ENCODE data around the gene SDC3.

SDC3 gene

GRCh38 chr1:30884723-30885122 is 23.8 kb downstream of the SDC3 start:
- TF ChIP-seq TAF1 (IDR thresholded peaks at IDR 0.05; ENCODE audit: low read depth) (no peak), FOXM1 (IDR thresholded peaks at IDR 0.05; ENCODE audit: borderline replicate concordance, low read depth) (no peak), EGR1 (IDR thresholded peaks at IDR 0.05) (no peak), CREB1 (IDR thresholded peaks at IDR 0.05; ENCODE audit: low read depth) (no peak), USF1 (IDR thresholded peaks at IDR 0.05) (no peak), EP300 (IDR thresholded peaks at IDR 0.05; ENCODE audit: borderline replicate concordance) (no peak), CEBPB (IDR thresholded peaks at IDR 0.05) (no peak), YY1 (IDR thresholded peaks at IDR 0.05; ENCODE audit: low read depth) (no peak), ZBTB7A (IDR thresholded peaks at IDR 0.05; ENCODE audit: low read depth) (no peak), TCF12 (IDR thresholded peaks at IDR 0.05; ENCODE audit: low read depth) (no peak), MAX (IDR thresholded peaks at IDR 0.05) (no peak), TEAD4 (IDR thresholded peaks at IDR 0.05) (no peak), NFIC (IDR thresholded peaks at IDR 0.05) (no peak), REST (IDR thresholded peaks at IDR 0.05; ENCODE audit: low read depth) (no peak)

- TF ChIP-seq TAF1 (IDR thresholded peaks at IDR 0.05; ENCODE audit: low read depth) (no peak), EP300 (IDR thresholded peaks at IDR 0.05; ENCODE audit: borderline replicate concordance) (no peak), EGR1 (IDR thresholded peaks at IDR 0.05) (no peak), CEBPB (IDR thresholded peaks at IDR 0.05) (no peak), MAX (IDR thresholded peaks at IDR 0.05) (no peak), USF1 (IDR thresholded peaks at IDR 0.05) (no peak), TCF12 (IDR thresholded peaks at IDR 0.05; ENCODE audit: low read depth) (no peak), NFIC (IDR thresholded peaks at IDR 0.05) (no peak), CREB1 (IDR thresholded peaks at IDR 0.05; ENCODE audit: low read depth) (no peak), RAD21 (IDR thresholded peaks at IDR 0.05; ENCODE audit: low read depth) (no peak), TEAD4 (IDR thresholded peaks at IDR 0.05) (no peak), REST (IDR thresholded peaks at IDR 0.05; ENCODE audit: low read depth) (no peak), ZBTB7A (IDR thresholded peaks at IDR 0.05; ENCODE audit: low read depth) (no peak), FOXM1 (IDR thresholded peaks at IDR 0.05; ENCODE audit: borderline replicate concordance, low read depth) (no peak), YY1 (IDR thresholded peaks at IDR 0.05; ENCODE audit: low read depth) (no peak)
Observed at GRCh38 chr1:30883389-30884172, 25.0 kb downstream of the SDC3 start.

GRCh38 chr1:30882678-30883388 is 25.7 kb downstream of the SDC3 start:
- TF ChIP-seq ZBTB7A (IDR thresholded peaks at IDR 0.05; ENCODE audit: low read depth) = no peak
- no peak for TF ChIP-seq YY1 (IDR thresholded peaks at IDR 0.05; ENCODE audit: low read depth)
- no peak for TF ChIP-seq TEAD4 (IDR thresholded peaks at IDR 0.05)
- TF ChIP-seq EP300 (IDR thresholded peaks at IDR 0.05; ENCODE audit: borderline replicate concordance) = no peak
- TF ChIP-seq RAD21 (IDR thresholded peaks at IDR 0.05; ENCODE audit: low read depth) = no peak
- TF ChIP-seq FOXM1 (IDR thresholded peaks at IDR 0.05; ENCODE audit: borderline replicate concordance, low read depth) = no peak
- no peak for TF ChIP-seq USF1 (IDR thresholded peaks at IDR 0.05)
- no peak for TF ChIP-seq TCF12 (IDR thresholded peaks at IDR 0.05; ENCODE audit: low read depth)
- TF ChIP-seq MAX (IDR thresholded peaks at IDR 0.05) = no peak
- TF ChIP-seq CREB1 (IDR thresholded peaks at IDR 0.05; ENCODE audit: low read depth) = no peak
- TF ChIP-seq EGR1 (IDR thresholded peaks at IDR 0.05) = no peak
- TF ChIP-seq CEBPB (IDR thresholded peaks at IDR 0.05) = no peak
- TF ChIP-seq TAF1 (IDR thresholded peaks at IDR 0.05; ENCODE audit: low read depth) = no peak
- TF ChIP-seq REST (IDR thresholded peaks at IDR 0.05; ENCODE audit: low read depth) = no peak
- TF ChIP-seq NFIC (IDR thresholded peaks at IDR 0.05) = no peak

Data from Ishikawa (cell line).